Spinal cord (tissue), 10 donors: ENCODE measurements around the gene CCNL1. TPM values are rescaled to one million over a fixed set of nuclear protein-coding genes. Genes with fewer than 3 reads are reported as not detected.
A peak's percentile ranks its signal among the peaks of the same experiment; 100 is the strongest.

Experiments used
- DNase-seq, 6 donors: peaks; one replicate each; pipeline versions ENCODE4 v3.0.0 to v3.0.0-alpha.2; 2013 to 2015; ENCODE audit warnings: low spot score in 6 of 6, low read depth in 4 of 6
- H3K27ac ChIP-seq: one replicate; pipeline ENCODE4 v1.5.1; 2013; ENCODE audit warnings: low read depth, low read length, control low read depth
- H3K27me3 ChIP-seq: one replicate; pipeline ENCODE4 v1.6.1; 2013; ENCODE audit warnings: low read length; ENCODE audit not compliant: control insufficient read depth, insufficient read depth
- H3K36me3 ChIP-seq: one replicate; pipeline ENCODE4 v1.6.1; 2013; ENCODE audit warnings: low read length; ENCODE audit not compliant: control insufficient read depth, insufficient read depth
- H3K4me1 ChIP-seq: one replicate; pipeline ENCODE4 v1.6.1; 2013; ENCODE audit warnings: low read length; ENCODE audit not compliant: control insufficient read depth, insufficient read depth
- H3K4me3 ChIP-seq: one replicate; pipeline ENCODE4 v1.5.1; 2013; ENCODE audit warnings: low read depth, low read length, control low read depth
- H3K9me3 ChIP-seq: one replicate; pipeline ENCODE4 v1.6.1; 2013; ENCODE audit warnings: low read length; ENCODE audit not compliant: control insufficient read depth, insufficient read depth
- WGBS: methylation state at CpG from one replicate; pipeline ENCODE4 v1.1.5; 2013; ENCODE audit warnings: missing lambda C conversion rate; ENCODE audit not compliant: insufficient coverage; 5-methylcytosine and 5-hydroxymethylcytosine counted together
- polyA plus RNA-seq, 2 donors: library from polyadenylated mRNA; unstranded; fragments of 120-200 nt; gene quantifications; one replicate each; pipeline ENCODE4 v1.2.1, GENCODE V29; 2013; ENCODE audit not compliant: insufficient read length in 2 of 2
- total RNA-seq, 2 donors: library from RNA; depleted of rRNA in 1 of 2; stranded (reverse); fragments of 120-200 nt in 1 of 2; fragments of >200 nt in 1 of 2; gene quantifications; one replicate each; pipeline versions ENCODE4 v1.2.3 to v1.2.4, GENCODE V29; 2013 to 2014
- donor health status: healthy.

Gene CCNL1
- total and polyA plus RNA-seq, 4 donors = 70.0 to 154 (median 117) TPM

DNA sequence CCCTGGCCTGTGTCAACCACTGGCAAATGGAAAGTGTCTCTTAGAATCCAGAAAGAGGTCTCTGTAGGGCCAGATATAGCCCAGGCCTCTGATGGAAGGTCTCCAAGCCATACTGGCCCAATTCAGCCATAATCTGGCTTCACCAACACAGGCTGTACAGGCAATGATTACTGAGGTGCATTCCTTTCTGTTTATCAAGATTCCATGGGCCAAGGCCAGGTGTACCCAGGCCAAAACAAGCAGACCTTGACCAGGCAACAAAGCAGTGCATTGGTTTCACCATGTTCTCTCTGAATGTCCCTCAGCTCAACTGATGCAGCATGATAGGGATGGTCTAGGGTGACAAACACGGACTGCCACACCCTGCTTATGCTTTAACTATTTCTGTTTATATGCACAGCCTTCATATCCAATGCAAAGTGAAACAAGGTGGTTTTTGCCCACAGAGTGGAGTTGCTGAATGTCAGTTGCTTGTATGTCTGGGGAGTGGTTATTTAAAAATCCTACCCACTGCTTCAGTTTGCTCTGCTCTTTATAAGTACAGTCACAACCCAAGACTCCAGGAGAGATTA lies 25.2 kb downstream of the CCNL1 start:
- WGBS = no CpG with 5 or more reads among the region's 1 CpG
- no peak for DNase-seq
- Histone ChIP-seq H3K9me3 (no peaks in the 10 kb centered on the region), H3K27ac (no peak overlapping the region), H3K4me1 (peaks cover 43% of the 10 kb centered on the region), H3K27me3 (no peaks in the 10 kb centered on the region), H3K4me3 (no peak overlapping the region), H3K36me3 (no peaks in the 10 kb centered on the region)

DNA sequence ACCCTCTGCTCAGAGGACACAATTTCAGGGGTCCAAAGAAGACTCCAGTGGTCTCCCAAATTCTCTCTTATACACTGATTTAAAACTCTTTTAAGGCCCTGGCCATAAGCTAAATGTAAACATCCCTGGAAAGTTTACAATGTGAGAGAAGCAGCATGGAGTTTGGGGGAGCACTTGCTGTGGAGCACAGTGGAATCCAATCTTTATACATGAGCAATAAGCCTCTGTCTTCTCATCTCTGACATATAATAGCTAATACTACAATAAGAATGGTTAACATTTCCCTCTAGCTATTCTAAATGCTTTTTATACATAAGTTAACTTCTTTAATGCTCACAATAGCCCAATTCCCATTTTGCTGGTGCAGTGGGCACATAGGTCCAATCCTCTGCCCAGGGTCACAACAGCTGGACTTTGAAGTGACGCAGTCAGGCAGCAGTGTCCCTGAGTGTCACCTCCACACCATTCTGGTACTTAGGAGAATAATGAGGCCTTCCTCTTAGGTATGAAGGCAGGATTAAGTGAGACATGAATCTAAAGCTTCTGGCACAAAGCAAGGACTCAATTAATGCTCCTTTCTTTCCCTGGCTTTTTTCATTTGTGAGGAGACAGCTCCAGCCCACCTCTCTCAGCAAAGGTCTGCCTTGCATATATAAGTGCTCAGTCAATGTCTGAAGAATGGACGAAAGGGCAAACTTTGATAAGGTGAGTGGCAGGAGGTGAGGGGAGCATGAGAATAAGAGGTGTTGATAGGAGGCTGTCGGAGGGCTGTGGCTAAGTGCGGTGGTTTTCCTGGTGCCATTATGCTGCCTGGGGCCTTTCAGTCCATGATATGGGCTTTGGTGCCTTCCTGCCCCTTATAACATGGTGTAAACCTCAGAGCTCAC lies 26.3 kb downstream of the CCNL1 start:
- H3K4me3 ChIP-seq = no peak overlapping the region
- H3K4me1 ChIP-seq = peaks cover 52% of the 10 kb centered on the region
- H3K9me3 ChIP-seq = no peaks in the 10 kb centered on the region
- no peak overlapping the region for H3K27ac ChIP-seq
- H3K36me3 ChIP-seq = no peaks in the 10 kb centered on the region
- 87% methylated on average over 3 of the region's 4 CpGs for WGBS
- no peaks in the 10 kb centered on the region for H3K27me3 ChIP-seq
- DNase-seq = no peak

DNA sequence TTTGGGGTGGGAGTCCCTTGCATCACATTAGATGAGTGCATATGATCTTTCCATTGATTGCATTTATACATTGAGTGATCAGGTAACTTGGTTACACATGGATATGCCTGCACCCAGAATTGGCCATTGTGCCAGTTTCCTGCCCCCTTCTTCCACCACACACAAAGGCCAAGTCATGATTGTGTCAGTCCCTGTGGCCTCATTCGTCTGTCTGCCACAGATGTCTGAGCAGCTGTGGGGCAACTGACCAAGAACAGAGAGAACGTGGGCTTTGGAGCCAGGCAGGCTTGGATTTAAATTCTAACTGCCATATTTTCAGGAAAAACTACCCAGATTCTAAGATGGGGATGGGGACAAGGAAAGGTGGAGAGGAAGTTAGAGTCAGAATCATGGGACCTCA lies 27.0 kb downstream of the CCNL1 start:
- no peak overlapping the region for H3K4me3 ChIP-seq
- 75% methylated on average over 1 of the region's 2 CpGs for WGBS
- H3K27ac ChIP-seq = no peak overlapping the region
- no peak for DNase-seq
- no peaks in the 10 kb centered on the region for H3K36me3 ChIP-seq
- no peaks in the 10 kb centered on the region for H3K9me3 ChIP-seq
- no peaks in the 10 kb centered on the region for H3K27me3 ChIP-seq
- H3K4me1 ChIP-seq = peaks cover 52% of the 10 kb centered on the region

GRCh38 chr3:157132341-157132740 lies 27.6 kb downstream of the CCNL1 start:
- Histone ChIP-seq H3K4me1 (peaks cover 48% of the 10 kb centered on the region), H3K36me3 (no peaks in the 10 kb centered on the region), H3K27me3 (no peaks in the 10 kb centered on the region), H3K27ac (no peak overlapping the region), H3K4me3 (no peak overlapping the region), H3K9me3 (no peaks in the 10 kb centered on the region)
- DNase-seq = no peak
- 100% methylated on average over 1 of the region's 1 CpG for WGBS

GRCh38 chr3:157131861-157132260 lies 28.1 kb downstream of the CCNL1 start:
- Histone ChIP-seq H3K27ac (no peak overlapping the region), H3K4me1 (peaks cover 46% of the 10 kb centered on the region), H3K27me3 (no peaks in the 10 kb centered on the region), H3K36me3 (no peaks in the 10 kb centered on the region), H3K9me3 (no peaks in the 10 kb centered on the region), H3K4me3 (no peak overlapping the region)
- WGBS = 71% methylated on average over 3 of the region's 5 CpGs
- no peak for DNase-seq

DNA sequence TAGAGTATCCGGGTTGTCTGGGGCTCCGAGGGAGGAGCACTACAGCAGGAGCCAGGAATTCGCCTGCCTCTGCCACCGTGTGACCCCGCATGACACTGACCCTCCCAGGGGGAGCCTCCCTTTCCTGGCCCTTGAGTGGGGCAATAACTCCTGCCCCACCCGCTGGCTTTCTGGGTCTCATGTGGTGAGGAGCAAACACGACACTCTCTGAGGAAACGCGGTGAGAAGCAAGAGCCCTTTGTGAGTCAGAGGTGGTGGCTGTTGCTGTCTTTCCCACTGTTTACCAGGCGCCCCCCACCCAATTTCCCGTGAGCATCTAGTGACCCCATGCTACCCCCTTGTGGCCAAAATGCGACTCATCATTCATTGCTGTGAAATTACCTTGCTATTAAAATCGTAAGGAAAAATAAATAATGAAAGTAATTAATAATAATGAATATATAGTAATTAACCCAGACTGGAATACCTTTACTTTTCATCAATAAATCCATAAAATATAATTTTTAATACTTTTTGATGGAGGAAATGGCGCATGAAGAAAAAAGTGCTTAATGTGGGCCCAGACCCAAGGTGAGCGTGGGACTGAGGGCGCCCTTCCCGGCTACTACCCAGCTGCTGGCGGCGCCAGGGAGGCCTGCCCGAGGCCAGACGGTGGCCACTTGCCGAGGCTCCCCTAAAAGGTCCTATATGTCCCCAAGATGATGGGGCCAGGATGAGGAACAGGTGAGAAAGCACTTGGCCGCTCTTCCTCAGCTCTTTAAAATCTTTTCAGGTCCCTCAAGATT lies 29.3 kb downstream of the CCNL1 start:
- Histone ChIP-seq H3K4me1 (peaks cover 34% of the 10 kb centered on the region), H3K27me3 (no peaks in the 10 kb centered on the region), H3K4me3 (peak overlapping the region; percentile 29), H3K27ac (peak overlapping the region; percentile 94), H3K36me3 (no peaks in the 10 kb centered on the region), H3K9me3 (no peaks in the 10 kb centered on the region)
- DNase-seq = peak in 5 of 6 donors; percentile 33 to 95 (median 67)
- WGBS = 13% methylated on average over 14 of the region's 23 CpGs

GRCh38 chr3:157129803-157130466 lies 30.0 kb downstream of the CCNL1 start:
- Histone ChIP-seq H3K36me3 (no peaks in the 10 kb centered on the region), H3K4me1 (peaks cover 33% of the 10 kb centered on the region), H3K4me3 (peak overlapping the region; percentile 29), H3K9me3 (no peaks in the 10 kb centered on the region), H3K27ac (peak overlapping the region; percentile 94), H3K27me3 (no peaks in the 10 kb centered on the region)
- WGBS = 15% methylated on average over 14 of the region's 20 CpGs
- DNase-seq = peak in 4 of 6 donors; percentile 39 to 83 (median 67)

DNA sequence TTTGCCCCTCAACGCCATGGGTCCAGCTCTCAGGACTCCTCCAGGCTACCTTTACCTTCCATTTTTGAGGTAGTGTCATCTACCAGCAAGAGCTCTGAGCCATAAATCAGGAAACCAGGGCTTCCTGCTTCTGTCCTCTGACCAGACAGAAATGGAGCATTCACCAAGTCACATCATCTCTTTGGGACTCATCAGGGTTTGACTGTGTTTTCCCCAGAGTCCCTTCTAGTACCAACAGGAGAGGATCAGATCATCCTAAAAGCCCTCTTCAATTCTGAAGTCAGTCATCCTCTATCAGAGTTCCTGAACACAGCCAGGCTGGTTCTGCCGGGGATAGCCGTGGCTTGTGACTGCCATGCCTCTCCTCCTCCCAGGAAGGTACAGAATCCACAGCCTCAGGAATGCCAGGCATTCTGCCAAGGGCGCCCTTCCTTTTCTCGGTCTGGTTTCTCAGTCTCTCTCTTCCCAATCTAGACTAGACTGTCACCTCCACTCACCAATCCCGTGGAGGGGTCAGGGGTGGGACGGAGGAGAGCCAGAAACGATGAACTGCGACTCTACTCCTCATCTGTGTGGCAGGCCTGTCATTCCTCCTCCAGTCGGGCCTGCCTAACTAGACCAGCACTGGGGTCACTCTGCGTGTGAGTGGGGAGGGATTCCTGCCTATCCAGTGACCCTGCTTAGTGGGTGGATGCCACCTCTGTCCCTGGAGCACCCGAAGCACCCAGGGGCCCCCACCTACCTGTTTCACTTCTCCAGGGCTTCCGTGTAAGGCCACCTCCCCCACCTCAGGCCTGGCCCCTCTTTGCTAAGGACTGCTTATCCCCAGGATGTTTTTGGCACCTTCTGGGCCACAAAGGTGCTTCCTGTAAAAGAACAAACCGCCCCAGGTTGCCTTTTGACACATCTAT lies 30.9 kb downstream of the CCNL1 start:
- 70% methylated on average over 9 of the region's 14 CpGs for WGBS
- H3K4me1 ChIP-seq = peaks cover 26% of the 10 kb centered on the region
- no peak overlapping the region for H3K4me3 ChIP-seq
- no peaks in the 10 kb centered on the region for H3K27me3 ChIP-seq
- H3K27ac ChIP-seq = peak overlapping the region; percentile 94
- no peaks in the 10 kb centered on the region for H3K9me3 ChIP-seq
- no peaks in the 10 kb centered on the region for H3K36me3 ChIP-seq
- no peak for DNase-seq
